Neural progenitor cell (in vitro differentiated cells): Measurements from ENCODE around the gene SLC25A17.

Experiments
- CTCF ChIP-seq: fragments of 200-600 bp; sonication (generic); IDR thresholded peaks from 2 replicates; pipeline ENCODE4 v1.5.1; 2017; ENCODE audit warnings: antibody characterized with exemption, mild to moderate bottlenecking
- EZH2 ChIP-seq: fragments of 200-600 bp; sonication (generic); IDR thresholded peaks from 2 replicates; pipeline ENCODE4 v1.6.1; 2017; ENCODE audit warnings: antibody characterized with exemption, mild to moderate bottlenecking, moderate library complexity

DNA sequence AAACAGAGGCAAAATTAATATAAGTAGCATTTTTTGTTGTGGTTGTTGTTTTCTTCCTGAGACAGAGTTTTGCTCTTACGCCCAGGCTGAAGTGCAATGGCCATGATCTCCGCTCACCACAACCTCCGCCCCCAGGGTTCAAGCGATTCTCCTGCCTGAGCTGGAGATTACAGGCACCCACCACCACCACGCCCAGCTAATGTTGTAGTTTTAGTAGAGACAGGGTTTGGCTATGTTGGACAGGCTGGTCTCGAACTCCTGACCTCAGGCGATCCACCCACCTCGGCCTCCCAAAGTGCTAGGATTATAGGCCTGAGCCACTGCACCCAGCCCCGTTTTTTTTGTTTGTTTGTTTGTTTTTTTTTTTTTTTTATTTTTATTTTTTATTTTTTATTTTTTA lies 75.4 kb downstream of the SLC25A17 start:
- no peak for TF ChIP-seq CTCF
- TF ChIP-seq EZH2, result no peak
